Posterior cingulate gyrus (tissue), 11 donors: ENCODE measurements around the gene TRPM3.
A peak's percentile ranks its signal among the peaks of the same experiment; 100 is the strongest.

Source experiments
- DNase-seq, 10 donors: peaks; one replicate each; pipeline versions ENCODE4 v3.0.0 to v3.0.0-alpha.2; 2020 to 2021; ENCODE audit warnings: mixed read lengths in 3 of 10
- intact Hi-C: fragments of 100-400 bp; cut with DNase I; formaldehyde crosslinking; loops from one replicate; pipeline ENCODE4 v1.15.1; 2023

Gene TRPM3

DNA sequence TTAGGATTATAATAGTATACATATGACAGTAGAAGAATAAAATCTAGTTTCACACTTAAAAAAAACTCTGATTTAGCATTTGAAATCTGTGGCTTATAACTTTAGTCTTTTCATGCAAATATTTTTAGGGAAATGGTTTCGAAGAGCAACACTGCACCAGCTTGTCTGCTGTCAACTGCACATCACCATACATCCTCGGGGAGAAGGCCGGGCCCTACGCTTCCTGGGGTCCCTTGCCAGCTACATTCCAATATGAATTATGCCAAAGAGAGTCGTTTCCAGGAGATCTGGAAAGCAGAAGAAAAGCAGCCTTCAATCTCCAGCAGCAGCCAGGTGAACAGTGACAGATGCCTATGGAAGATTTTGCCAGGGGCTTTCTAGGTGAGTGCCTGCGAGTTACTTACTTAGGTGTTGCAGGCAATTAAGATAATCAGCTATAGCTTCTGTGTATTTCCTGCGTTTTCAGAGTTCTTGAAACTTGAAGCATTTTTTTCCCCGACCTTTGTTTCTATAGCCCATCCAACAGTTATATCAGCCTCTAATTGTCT lies 166.8 kb downstream of the TRPM3 start:
- intact Hi-C loops, result no loop called here
- no peak for DNase-seq

DNA sequence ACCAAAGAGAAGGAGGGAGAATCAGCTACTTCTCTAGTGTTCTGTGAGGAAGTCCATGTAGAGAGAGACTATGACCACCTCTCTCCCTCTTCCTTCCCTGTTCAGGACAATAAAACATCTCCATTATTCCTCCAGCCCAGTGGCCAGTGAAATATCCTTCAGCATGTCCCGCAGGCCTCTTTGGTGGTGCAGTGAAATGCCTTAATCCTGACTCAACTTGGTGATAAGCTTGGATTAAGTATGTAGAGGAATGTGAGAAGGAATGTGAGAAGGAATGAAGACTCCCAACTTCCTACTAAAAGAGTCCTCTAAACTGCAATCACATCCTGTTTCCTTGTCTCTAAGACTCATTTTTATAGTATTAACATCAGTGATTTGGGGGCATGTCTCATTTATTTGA lies 167.3 kb downstream of the TRPM3 start:
- no peak for DNase-seq
- intact Hi-C loops, result no loop called here

DNA sequence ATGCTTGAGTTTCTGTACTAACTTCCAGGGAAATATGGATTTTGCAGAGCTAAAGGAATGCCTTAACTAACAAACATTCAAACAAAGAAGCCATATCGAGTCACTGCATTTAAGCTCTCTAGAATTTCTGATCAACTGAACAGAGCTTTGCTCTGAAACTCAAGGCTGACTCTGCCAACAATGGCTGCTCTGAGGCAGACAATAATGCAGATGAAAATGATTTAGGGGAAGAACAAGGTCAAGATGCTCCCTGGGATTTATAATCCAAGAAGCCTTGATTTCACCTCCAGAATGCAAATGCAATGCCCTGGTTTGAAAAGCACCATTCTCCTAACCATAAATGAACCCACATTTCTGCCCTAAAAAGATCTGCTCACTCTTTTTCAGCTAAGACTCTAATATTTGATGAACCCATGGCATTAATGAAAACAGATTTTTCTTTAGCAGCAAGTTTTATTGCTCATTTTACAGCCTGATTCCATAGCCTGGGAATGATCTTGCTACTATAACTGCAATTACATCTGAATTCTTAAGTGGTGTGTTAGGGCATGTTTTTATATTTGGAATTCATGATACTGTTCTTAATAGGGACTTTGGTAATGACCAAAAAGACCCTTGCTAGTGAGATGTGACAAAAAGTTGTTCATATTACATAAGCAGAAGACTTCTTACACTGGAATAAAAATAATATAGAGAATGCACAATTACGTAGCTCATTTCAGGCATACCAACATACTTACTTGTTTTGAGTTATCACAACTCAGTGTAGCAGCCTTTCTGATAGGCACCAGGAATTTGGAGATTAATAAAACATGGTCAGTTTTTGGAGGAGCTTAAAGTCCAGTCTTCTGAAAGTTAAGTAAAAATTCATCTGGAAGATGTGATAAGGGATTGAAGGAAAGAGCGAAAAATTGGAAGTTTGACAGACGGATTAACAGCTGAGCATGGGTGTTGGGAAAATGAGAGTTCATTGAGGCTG lies 169.4 kb downstream of the TRPM3 start:
- no peak for DNase-seq

DNA sequence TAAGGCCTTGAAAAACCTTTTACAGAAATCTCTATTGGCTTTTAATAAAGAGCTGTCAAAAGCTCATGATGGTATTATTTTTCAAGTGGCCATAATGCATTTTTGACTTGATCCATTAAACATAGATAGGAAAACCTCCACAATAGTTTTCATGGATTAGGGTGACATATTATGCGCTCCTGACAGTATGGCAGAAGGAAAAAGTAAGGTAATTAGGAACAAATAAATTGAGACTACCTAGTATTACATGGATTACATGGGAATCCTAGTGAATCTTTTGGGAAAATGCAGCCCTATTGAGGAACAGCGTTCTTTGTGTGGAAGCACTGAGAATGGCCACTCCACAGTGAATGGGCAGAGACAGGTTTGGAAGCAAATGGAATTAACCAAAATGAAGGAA lies 171.2 kb downstream of the TRPM3 start:
- no peak for DNase-seq
- intact Hi-C loops, result no loop called here

More for the DNA sequence above, 169.4 kb downstream of the TRPM3 start:
- intact Hi-C loops, result no loop called here

DNA sequence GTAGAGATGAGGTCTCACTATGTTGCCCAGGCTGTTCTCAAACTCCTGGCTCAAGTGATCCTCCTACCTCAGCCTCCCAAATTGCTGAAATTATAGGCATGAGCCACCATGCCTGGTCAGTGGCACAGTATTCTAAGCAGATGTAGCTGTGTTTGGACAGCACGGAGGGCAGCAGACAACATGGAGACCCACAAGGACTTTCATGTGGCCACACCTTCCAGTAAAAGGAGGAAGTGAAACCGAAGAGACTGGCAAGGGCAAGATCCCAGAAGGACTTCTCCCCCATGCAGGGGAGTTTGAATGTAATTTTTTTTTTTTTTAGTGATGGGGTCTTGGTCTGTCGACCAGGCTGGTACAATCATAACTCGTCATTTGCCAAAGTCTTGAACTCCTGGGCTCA lies 172.2 kb downstream of the TRPM3 start:
- intact Hi-C loops, result no loop called here
- DNase-seq, result no peak

DNA sequence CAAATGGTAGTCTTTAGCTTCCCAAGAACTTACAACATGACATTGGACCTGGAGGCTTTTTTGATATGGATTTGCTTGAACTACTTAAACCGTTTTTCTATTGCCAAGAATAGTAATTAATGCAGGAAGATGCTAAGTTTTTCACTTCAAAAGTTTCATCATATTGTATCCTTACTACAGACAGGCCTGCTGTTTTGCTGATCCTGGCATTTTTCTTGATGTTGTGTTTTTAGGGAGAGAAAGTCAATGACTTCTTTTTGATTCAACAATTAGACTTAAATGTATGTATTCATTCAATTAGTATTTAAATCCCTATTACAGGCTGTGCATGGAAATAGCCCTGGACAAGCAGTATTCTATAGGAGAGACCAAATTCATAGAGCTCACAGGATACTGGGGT lies 172.7 kb downstream of the TRPM3 start:
- intact Hi-C loops, result no loop called here
- DNase-seq, result no peak

DNA sequence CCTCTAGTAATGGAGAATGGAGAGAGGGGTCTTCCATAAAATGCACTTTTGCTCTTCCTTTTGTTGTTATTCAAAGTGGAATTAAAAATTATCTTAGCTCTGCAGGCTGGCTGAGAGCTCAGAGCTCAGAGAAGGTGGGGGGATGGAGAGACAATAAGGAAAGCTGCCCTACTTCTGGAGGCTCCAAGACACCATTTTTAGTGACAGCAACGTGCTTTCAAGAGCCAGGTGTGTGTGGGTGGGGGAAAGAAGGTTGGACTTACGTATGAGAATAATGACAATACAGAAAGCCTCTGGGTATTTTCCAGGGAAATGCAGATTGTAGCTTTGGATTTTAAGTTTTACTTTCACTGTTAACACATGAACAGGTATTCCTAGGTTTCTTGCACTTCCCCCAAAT lies 173.9 kb downstream of the TRPM3 start:
- peak in 3 of 10 donors; percentile 8 to 71 (median 10) for DNase-seq

DNA sequence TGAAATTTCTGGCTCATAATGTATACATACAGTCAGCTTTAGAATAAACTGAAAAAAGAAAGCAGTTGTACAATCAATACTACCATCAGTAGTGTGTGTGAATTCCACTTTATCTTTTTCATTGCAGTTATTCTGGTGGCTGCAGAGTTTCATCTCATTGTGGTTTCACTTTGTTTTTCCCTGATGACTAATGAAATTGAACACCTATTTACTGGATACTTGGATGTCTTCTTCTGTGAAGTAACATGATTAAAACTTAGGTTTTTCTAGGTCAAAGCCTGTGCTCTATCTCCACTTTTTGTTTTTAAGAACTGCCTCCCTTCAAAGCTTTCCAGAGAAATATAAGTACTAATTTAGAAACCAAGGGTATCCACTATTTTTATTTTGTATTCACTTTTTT lies 174.3 kb downstream of the TRPM3 start:
- DNase-seq, result no peak
- intact Hi-C loops, result no loop called here

More for the DNA sequence above, 173.9 kb downstream of the TRPM3 start:
- intact Hi-C loops, result no loop called here

DNA sequence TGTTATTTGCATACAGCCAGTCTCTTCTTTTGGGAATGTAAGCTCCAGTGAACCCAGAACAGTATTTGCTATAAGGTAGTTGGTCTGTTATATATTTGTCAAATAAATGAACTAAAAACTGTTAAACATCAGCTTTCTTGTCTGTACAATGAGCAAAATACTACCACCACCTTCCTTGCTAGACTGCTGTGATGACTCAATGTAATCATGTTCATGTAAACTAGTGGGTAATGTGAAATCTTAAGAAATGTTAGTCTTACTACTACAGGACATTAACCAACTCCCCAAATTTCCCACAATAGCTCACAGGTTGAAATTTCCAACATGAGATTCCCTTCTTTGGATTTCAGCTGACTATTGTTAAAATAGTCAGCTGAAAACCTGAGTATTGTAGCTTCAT lies 176.1 kb downstream of the TRPM3 start:
- intact Hi-C loops, result no loop called here
- no peak for DNase-seq

DNA sequence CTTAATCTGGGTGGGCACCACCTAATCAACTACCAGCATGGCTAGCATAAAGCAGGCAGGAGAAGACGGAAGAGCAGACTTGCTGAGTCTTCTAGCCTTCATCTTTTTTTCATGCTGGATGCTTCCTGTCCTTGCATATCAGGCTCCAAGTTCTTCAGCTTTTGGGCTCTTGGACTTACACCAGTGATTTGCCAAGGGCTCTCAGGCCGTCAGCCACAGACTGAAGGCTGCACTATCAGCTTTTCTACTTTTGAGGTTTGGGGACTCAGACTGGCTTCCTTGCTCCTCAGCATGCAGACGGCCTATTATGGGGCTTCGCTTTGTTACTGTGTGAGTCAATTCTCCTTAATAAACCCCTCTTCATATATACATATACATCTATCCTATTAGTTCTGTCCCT lies 180.2 kb downstream of the TRPM3 start:
- intact Hi-C loops, result no loop called here
- DNase-seq, result no peak

DNA sequence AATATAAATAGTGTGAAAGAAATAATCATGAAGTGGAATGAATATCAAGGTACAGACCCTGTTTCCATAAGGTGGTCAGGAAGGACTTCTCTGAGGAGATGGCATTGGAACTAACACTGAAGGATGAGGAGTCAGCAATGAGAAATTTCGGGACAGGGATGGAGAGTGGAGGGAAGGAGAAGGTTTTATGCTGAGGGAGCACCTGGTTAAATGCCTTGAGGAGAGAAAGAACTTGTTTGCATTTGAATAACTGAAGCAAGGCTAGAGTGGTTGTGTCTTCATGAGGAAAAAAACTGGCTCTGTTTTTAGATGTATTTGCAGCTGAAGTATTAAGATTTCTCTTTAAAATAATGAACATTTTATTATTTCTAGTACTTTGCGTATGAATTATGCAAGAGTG lies 180.8 kb downstream of the TRPM3 start:
- intact Hi-C loops, result no loop called here
- DNase-seq, result no peak

DNA sequence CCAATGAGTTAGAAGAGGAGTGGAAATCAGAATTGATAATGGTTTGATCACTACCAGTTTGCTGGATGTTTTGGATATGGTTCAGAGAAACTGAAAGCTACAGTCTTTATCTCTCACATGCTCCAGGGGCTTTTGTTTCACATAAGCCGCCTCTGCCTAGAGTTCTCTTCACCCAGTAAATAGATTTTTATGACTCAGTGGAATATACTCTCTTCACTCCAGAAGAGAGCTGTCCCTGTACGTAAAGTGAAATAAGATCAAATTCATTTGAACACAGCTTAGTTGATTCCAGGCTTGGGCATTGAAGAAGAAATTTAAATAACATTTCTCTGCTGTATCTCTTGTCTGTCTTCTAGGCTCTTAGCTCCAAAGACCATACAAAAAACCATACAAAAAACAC lies 184.9 kb downstream of the TRPM3 start:
- intact Hi-C loops, result no loop called here
- no peak for DNase-seq

DNA sequence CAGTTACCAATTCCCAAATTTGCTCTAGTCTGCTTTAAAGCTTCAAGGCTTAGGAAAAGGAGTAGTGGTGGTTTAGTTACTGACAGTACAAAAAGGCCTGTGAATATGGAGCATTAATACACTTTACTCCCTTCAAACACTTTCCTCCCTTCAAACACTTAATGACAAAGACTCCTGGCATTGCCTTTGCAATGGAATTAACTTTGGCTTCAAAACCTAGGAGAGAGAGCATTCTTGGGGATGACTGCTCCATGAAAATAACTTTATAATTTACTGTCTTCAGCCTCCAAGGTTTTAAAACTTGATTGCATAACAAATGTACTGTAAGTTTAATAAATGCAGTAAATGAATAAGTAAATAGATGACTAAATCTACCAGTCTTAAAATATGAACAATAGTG lies 185.6 kb downstream of the TRPM3 start:
- intact Hi-C loops, result no loop called here

DNA sequence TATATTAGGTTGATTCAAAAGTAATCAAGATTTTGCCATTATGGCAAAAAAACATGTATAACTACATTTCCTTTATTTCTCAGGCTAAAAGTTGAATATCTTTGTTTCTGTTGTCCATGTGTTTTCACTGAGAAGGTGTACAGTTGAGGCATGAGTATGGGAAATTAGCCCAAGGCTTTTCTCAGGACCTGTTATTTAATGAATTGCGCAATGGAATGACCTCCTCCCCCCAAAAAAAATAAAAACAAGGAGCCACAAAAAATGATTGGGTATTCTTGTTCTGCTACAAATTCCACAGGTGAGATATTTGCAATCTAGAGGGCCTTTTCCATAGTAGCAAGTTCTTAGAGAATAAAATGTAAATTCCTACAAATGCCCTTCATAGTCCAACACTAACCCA lies 186.8 kb downstream of the TRPM3 start:
- intact Hi-C loops, result no loop called here
- no peak for DNase-seq

More for the DNA sequence above, 185.6 kb downstream of the TRPM3 start:
- no peak for DNase-seq

DNA sequence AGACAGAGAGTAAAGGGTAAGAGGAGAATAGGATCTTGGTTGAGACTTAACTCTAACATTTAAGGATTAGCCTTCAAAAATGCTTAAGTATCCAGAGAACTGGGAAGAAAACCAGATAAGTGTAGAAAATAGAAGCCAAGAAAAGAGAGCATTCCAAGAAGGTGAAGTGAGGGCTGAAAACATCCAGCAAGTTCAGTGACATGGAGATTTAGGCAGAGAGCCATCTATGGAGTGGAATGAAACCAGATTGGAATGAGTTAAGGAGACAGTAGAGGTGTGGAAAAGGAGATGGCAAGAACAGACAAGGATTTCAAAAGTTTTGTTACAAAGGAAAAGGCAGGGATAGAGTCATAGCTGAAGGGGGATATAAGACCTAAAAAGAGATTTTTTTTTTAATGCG lies 188.1 kb downstream of the TRPM3 start:
- intact Hi-C loops, result no loop called here
- DNase-seq, result no peak

DNA sequence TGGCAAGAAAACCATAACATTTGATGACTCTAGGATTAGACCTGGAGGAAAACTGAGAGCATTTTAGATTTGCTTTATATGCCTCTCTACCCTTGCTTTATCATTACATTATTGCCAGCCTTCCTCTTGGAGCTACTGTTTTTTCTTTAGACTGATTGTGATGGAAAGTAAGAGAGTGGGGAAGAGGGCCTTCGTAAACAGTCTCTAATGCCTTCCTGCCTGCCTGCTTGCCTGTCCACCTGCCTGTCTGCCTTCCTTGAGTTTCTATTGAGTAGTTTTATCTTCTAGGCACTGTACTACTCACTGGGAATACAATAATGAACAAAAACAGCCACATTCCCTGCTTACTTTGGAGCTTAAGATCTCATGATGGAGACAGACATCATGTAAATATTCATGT lies 189.3 kb downstream of the TRPM3 start:
- intact Hi-C loops, result no loop called here

DNA sequence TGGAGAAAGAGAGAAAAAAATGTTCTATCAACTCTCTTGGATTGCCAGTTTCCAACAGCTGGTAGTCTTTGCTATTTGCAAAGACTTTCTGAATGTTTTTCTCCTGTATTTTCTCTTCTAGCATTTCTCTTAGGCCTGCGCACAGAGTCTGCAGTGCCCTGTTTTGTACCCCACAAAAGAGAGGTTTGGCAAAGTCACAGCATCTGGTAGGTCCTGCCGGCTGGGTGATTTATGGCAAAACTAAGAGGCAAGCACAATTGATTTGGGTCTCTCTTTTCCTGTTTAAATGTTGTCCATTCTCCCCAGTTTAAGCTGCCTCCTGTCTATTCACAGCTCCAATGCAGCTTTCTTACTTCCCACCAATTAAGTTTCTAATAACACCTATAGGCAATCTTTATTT lies 193.9 kb downstream of the TRPM3 start:
- intact Hi-C loops, result no loop called here
- DNase-seq, result no peak

More for the DNA sequence above, 189.3 kb downstream of the TRPM3 start:
- DNase-seq, result no peak

DNA sequence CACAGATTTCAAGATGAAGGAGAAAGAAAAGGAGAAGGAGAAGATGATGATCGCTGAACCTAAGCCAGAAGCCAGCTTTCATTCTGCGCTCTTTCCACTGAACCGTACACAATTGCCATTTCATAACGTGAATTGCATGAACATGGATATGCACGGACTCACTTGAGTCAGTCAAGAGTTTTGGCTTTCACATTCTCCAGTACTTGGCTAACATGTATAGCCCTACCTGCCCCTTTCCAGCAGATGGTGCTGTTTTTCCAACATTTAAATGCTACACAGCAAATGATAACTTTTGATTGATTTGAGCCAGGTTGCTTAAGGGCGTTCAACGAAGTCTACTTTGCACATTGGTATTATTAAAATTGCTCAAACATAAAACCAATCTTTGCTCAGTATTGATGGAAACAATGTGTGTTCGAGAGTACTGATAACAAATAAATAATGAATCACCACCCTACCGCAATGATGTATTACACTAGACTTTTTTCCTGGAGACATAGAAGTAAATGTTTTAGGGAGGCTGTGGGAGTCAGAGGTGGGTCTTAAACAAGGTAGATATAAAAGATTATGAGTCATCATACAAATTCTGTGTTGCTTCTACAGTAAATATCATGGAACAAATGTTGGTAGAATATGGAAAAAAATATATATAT lies 196.4 kb downstream of the TRPM3 start:
- DNase-seq, result peak in 3 of 10 donors; percentile 10 to 24 (median 14)

DNA sequence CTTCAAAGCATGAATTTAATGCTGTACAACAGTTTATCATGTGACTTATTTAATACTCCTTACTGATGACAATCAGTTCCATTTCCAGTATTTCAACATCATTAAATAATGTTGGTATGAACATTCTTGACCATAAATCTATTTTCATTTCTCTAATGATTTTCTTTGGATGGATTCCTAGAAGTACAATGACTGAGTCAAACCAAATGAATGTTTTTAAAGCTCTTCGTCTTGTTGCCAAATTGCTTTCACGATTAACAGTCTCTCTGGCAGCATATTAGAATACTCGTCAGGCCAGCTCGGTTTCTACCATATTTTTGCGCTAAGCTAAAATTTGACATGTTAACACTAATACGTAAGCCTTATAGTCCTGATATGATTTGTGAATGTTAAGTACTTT lies 197.0 kb downstream of the TRPM3 start:
- DNase-seq, result no peak
- intact Hi-C loops, result loop anchor here (1.0 kb wide), 1 partner anchor 325 kb away; no protein-coding TSS in a partner anchor

More for the DNA sequence above, 196.4 kb downstream of the TRPM3 start:
- intact Hi-C loops, result loop anchor here (1.0 kb wide), 1 partner anchor 324 kb away; no protein-coding TSS in a partner anchor

DNA sequence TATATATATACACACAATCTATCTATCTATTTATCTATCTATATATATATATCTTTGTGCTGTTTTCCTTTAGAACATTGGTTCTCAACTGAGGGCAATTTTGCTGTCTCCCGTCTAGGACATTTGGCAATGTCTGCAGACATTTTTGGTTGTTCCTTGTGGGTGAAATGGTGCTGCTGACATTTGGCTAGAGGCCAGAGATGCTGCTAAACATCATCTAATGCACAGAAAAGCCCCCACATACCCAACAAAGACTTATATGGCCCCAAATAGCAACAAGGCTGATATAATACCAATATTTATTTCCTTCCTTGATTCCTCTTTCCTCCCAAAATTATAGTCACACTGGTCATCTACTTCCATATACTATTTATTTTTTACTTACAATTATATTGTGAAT lies 197.5 kb downstream of the TRPM3 start:
- no peak for DNase-seq
- intact Hi-C loops, result loop anchor here (1.0 kb wide), 1 partner anchor 325 kb away; no protein-coding TSS in a partner anchor

DNA sequence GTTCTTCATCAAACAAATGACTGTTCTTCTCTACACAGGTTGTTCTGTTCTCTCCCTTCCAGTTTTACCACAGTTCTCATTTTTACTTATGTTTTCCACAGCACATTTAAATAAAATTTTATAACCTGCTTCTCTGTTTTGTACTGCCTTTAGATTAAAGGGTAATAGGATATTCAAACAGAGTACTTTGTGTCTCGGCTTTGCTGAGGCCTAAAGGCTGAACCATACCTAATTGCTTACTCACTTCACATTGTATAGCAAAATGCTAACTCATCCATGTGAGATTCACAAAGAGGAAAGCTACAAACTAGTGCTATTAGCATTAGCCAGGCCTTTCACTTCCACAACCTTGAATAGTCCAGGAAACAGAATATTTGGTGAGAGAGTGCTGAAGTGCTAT lies 200.3 kb downstream of the TRPM3 start:
- no peak for DNase-seq
- intact Hi-C loops, result no loop called here
